ENCODE measurements around the gene MPC2.

GRCh38 chr1:167933788-167934187 is 3.1 kb downstream of the MPC2 start:
- TF ChIP-seq CTCF (IDR thresholded peaks at IDR 0.05): no peak
- TF ChIP-seq POLR2A (IDR thresholded peaks at IDR 0.05): no peak

All from uterus (tissue), 2 donors.